Thoracic aorta (tissue), 2 donors: ENCODE results near the gene AK3. TPM values are rescaled to one million over a fixed set of nuclear protein-coding genes. Genes with fewer than 3 reads are reported as not detected.

ENCODE experiments used
- ATAC-seq: fragments of 150-250 bp; one replicate; pipeline ENCODE4 v1.8.0; 2017; ENCODE audit warnings: low read depth; ENCODE audit not compliant: insufficient number of reproducible peaks, low FRiP score
- DNase-seq: peaks from one replicate; pipeline ENCODE4 v3.0.0-alpha.2; 2020; ENCODE audit warnings: low spot score
- H3K27ac ChIP-seq, 2 donors: fragments of 200-600 bp; sonication (generic); 1 replicate in 1 of 2; 2 replicates in 1 of 2; pipeline ENCODE4 v1.5.1; 2016; ENCODE audit warnings: mild to moderate bottlenecking in 2 of 2, moderate library complexity in 2 of 2
- H3K27me3 ChIP-seq: fragments of 200-600 bp; sonication (generic); replicated peaks from 2 replicates; pipeline ENCODE4 v1.6.0; 2016; ENCODE audit warnings: mild to moderate bottlenecking; ENCODE audit not compliant: insufficient read depth
- H3K36me3 ChIP-seq: fragments of 200-600 bp; sonication (generic); one replicate; pipeline ENCODE4 v1.5.1; 2016
- H3K4me1 ChIP-seq, 2 donors: fragments of 200-600 bp; sonication (generic); 1 replicate in 1 of 2; 2 replicates in 1 of 2; pipeline versions ENCODE4 v1.5.1 to v1.6.0; 2016; ENCODE audit warnings: low read depth in 2 of 2, mild to moderate bottlenecking in 1 of 2; ENCODE audit not compliant: control insufficient read depth in 1 of 2
- H3K4me3 ChIP-seq: fragments of 200-600 bp; sonication (generic); 2 replicates; pipeline ENCODE4 v1.5.1; 2016; ENCODE audit warnings: mild to moderate bottlenecking
- H3K9me3 ChIP-seq: fragments of 200-600 bp; sonication (generic); 2 replicates; pipeline ENCODE4 v1.5.1; 2016
- CTCF ChIP-seq: fragments of 200-600 bp; sonication (generic); IDR thresholded peaks from one replicate; pipeline ENCODE4 v1.5.1; 2019; ENCODE audit warnings: antibody characterized with exemption
- total RNA-seq, 2 donors: library from RNA; depleted of rRNA; stranded (reverse); fragments of >200 nt; gene quantifications; one replicate each; pipeline versions ENCODE4 v1.1.0 to v1.2.3, GENCODE V29; 2016

Gene AK3
- total RNA-seq, 2 donors from 2014 or later: 50.5 to 72.9 TPM

DNA sequence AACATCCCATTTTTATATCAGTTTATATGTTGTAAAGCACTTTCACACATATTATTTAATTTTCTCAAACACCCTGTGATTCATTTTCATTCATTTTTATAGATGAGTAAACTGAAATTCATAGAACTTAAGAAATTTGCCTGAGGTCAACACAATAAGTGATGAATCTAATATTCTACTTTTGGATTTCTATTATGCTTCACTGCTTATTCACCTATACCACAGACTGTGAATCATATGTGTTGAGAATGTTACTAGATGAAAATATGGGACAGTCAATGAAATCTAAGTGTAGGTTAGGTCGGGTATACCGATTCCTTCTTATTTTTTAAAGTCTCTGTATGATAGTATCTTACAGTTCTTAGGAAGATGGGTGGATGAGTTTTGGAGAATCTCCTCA, 36.9 kb downstream of the AK3 start:
- ATAC-seq (no peak), DNase-seq (no peak)
- no peak overlapping the region for H3K4me3 ChIP-seq
- no peak for TF ChIP-seq CTCF
- H3K27ac ChIP-seq: no peak overlapping the region
- peaks cover 19% of the 10 kb centered on the region for H3K36me3 ChIP-seq
- no peaks in the 10 kb centered on the region for H3K4me1 ChIP-seq
- H3K9me3 ChIP-seq: no peaks in the 10 kb centered on the region
- no peaks in the 10 kb centered on the region for H3K27me3 ChIP-seq

- TF ChIP-seq CTCF: no peak
- DNase-seq (no peak), ATAC-seq (no peak)
- Histone ChIP-seq H3K9me3 (no peaks in the 10 kb centered on the region), H3K27me3 (no peaks in the 10 kb centered on the region), H3K27ac (no peak overlapping the region), H3K4me1 (no peaks in the 10 kb centered on the region), H3K36me3 (peaks cover 26% of the 10 kb centered on the region), H3K4me3 (no peak overlapping the region)
Observed at GRCh38 chr9:4701526-4701925, 39.5 kb downstream of the AK3 start.

DNA sequence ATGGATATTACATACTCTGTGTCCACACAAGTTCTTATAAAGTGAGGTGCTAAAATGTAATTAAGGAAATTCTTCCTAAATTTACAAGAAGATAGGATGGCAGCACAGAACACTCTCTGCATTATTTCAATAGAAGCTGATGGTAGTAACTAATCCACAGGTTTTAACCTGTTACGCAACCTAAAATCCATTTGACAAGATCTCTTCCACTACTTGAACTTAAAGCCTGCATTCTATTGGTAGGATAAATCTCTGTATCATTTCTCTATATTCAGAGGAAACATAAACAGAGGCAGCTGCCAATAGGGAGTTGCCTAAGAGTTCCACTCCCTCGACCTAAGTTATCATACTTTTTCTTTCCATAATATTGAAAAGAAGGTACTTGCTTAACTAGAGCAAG, 40.1 kb downstream of the AK3 start:
- Histone ChIP-seq H3K4me1 (no peaks in the 10 kb centered on the region), H3K36me3 (peaks cover 26% of the 10 kb centered on the region), H3K9me3 (no peaks in the 10 kb centered on the region), H3K4me3 (no peak overlapping the region), H3K27ac (no peak overlapping the region), H3K27me3 (no peaks in the 10 kb centered on the region)
- ATAC-seq (no peak), DNase-seq (no peak)
- TF ChIP-seq CTCF: no peak

- H3K36me3 ChIP-seq: peaks cover 32% of the 10 kb centered on the region
- TF ChIP-seq CTCF: no peak
- H3K4me1 ChIP-seq: no peaks in the 10 kb centered on the region
- no peak overlapping the region for H3K27ac ChIP-seq
- H3K4me3 ChIP-seq: no peak overlapping the region
- no peaks in the 10 kb centered on the region for H3K9me3 ChIP-seq
- DNase-seq (no peak), ATAC-seq (no peak)
- H3K27me3 ChIP-seq: no peaks in the 10 kb centered on the region
Observed at GRCh38 chr9:4700091-4700490, 40.9 kb downstream of the AK3 start.

- peaks cover 6% of the 10 kb centered on the region for H3K36me3 ChIP-seq
Observed at GRCh38 chr9:4691795-4692194, 49.2 kb downstream of the AK3 start.

More at GRCh38 chr9:4691795-4692194, 49.2 kb downstream of the AK3 start:
- no peaks in the 10 kb centered on the region for H3K9me3 ChIP-seq
- no peak overlapping the region for H3K4me3 ChIP-seq
- H3K27ac ChIP-seq: no peak overlapping the region
- H3K27me3 ChIP-seq: no peaks in the 10 kb centered on the region
- H3K4me1 ChIP-seq: peaks cover 30 to 57% of the 10 kb centered on the region in 2 donors
- no peak for ATAC-seq
- no peak for DNase-seq
- no peak for TF ChIP-seq CTCF
